GM12878 (cell line): Measurements from ENCODE around the gene ARL3. TPM values are rescaled to one million over a fixed set of nuclear protein-coding genes. Genes with fewer than 3 reads are reported as not detected.

ENCODE experiments used
- ATAC-seq: fragments of 200-7000 bp; cut with Tn5 transposase; 3 replicates; pipeline ENCODE4 v1.9.1; 2020; ENCODE audit warnings: mild to moderate bottlenecking, moderate library complexity
- BruUV-seq: library from RNA; stranded (reverse); fragments of 400-500 nt; replicated peaks from 2 replicates; lab custom pipeline; 2021; lab: Mats Ljungman, UMichigan
- CTCF ChIA-PET: fragments of 300-600 bp; sonication (Branson Sonifier 250); formaldehyde crosslinking; extraction: SDS; loops from one replicate; lab custom pipeline; 2021; ENCODE audit warnings: inconsistent platforms; lab: Yijun Ruan, JAX
- POLR2A ChIA-PET: fragments of 350-600 bp; formaldehyde crosslinking; extraction: SDS; loops from one replicate; lab custom pipeline; 2021; ENCODE audit warnings: inconsistent platforms; lab: Charles Lee
- RAD21 ChIA-PET: fragments of 300-600 bp; sonication (Branson Sonifier 250); formaldehyde crosslinking; loops from one replicate; lab custom pipeline; 2023; ENCODE audit warnings: antibody characterized with exemption; ENCODE audit not compliant: unreplicated experiment; lab: Charles Lee
- SMC1A ChIA-PET: fragments of 300-600 bp; sonication (Branson Sonifier 250); formaldehyde crosslinking; loops from one replicate; lab custom pipeline; 2023; ENCODE audit not compliant: unreplicated experiment, uncharacterized antibody; lab: Charles Lee
- DNase-seq: peaks from one replicate; pipeline ENCODE4 v3.0.0-alpha.2; 2011; ENCODE audit warnings: low read depth, low spot score
- FAIRE-seq: peaks from 3 replicates; lab custom pipeline; 2011; peaks lifted over from hg19 to GRCh38; lab: Jason Lieb, UNC
- H2AFZ ChIP-seq: 2 replicates; pipeline ENCODE4 v1.6.0; 2011; ENCODE audit warnings: low read depth, low read length, control low read depth; ENCODE audit not compliant: control insufficient read depth
- H3K27ac ChIP-seq: 2 replicates; pipeline ENCODE4 v1.5.1; 2011; ENCODE audit warnings: control low read depth; ENCODE audit not compliant: control insufficient read depth, insufficient read depth
- H3K27me3 ChIP-seq, 2 experiments: replicated peaks in 1 of 2; 2 replicates each; pipeline versions ENCODE4 v1.6.0 to v1.6.1; 2011; ENCODE audit warnings: low read length in 1 of 2; ENCODE audit not compliant: control insufficient read depth in 2 of 2, insufficient read depth in 2 of 2
- H3K36me3 ChIP-seq, 2 experiments: 2 replicates each; pipeline ENCODE4 v1.5.1; 2011; ENCODE audit warnings: low read length in 1 of 2; ENCODE audit not compliant: control insufficient read depth in 2 of 2, insufficient read depth in 2 of 2
- H3K4me1 ChIP-seq: 2 replicates; pipeline ENCODE4 v1.6.1; 2011; ENCODE audit warnings: mild to moderate bottlenecking, low read length, moderate library complexity, mixed read lengths; ENCODE audit not compliant: control insufficient read depth, insufficient read depth
- H3K4me2 ChIP-seq: 2 replicates; pipeline ENCODE4 v1.6.0; 2011; ENCODE audit warnings: control low read depth; ENCODE audit not compliant: control insufficient read depth, insufficient read depth
- H3K4me3 ChIP-seq: fragments of 200-600 bp; sonication (generic); 2 replicates; pipeline ENCODE4 v1.5.1; 2016
- H3K79me2 ChIP-seq: 2 replicates; pipeline ENCODE4 v1.6.0; 2011; ENCODE audit warnings: low read length; ENCODE audit not compliant: control insufficient read depth, insufficient read depth
- H3K9ac ChIP-seq: 2 replicates; pipeline ENCODE4 v1.8.0; 2011; ENCODE audit warnings: low read length, control low read depth, mixed read lengths; ENCODE audit not compliant: control insufficient read depth, insufficient read depth
- H3K9me3 ChIP-seq: replicated peaks from 3 replicates; pipeline ENCODE4 v1.5.1; 2011; ENCODE audit warnings: mild to moderate bottlenecking, low read length; ENCODE audit not compliant: control insufficient read depth, insufficient read depth
- H4K20me1 ChIP-seq: 2 replicates; pipeline ENCODE4 v1.6.0; 2011; ENCODE audit not compliant: control insufficient read depth, insufficient read depth
- ATF7 ChIP-seq: fragments of 450-650 bp; IDR thresholded peaks from 2 replicates; pipeline ENCODE4 v1.6.1; 2016; ENCODE audit warnings: low read depth, mild to moderate bottlenecking
- BMI1 ChIP-seq: fragments of 450-650 bp; IDR thresholded peaks from 2 replicates; pipeline ENCODE4 v1.6.1; 2016; ENCODE audit warnings: mild to moderate bottlenecking, moderate library complexity, borderline replicate concordance
- BRCA1 ChIP-seq: IDR thresholded peaks from 2 replicates; pipeline ENCODE4 v1.6.1; 2011; ENCODE audit warnings: low read depth, low read length, improper control_type of control experiment
- FOS ChIP-seq: IDR thresholded peaks from 3 replicates; pipeline ENCODE4 v1.6.1; 2011; ENCODE audit warnings: borderline replicate concordance; ENCODE audit not compliant: insufficient read length; ENCODE audit errors: extremely low read depth
- IKZF2 ChIP-seq, 2 experiments: fragments of 450-650 bp; IDR thresholded peaks; 2 replicates each; pipeline ENCODE4 v1.6.1; 2017; ENCODE audit warnings: mild to moderate bottlenecking in 2 of 2, moderate library complexity in 2 of 2
- IRF4 ChIP-seq: IDR thresholded peaks from 2 replicates; pipeline ENCODE4 v1.6.1; 2011; ENCODE audit warnings: low read depth, low read length
- MEF2A ChIP-seq: IDR thresholded peaks from 2 replicates; pipeline ENCODE4 v1.6.1; 2011; ENCODE audit warnings: low read depth, mild to moderate bottlenecking, low read length, moderate library complexity; ENCODE audit not compliant: insufficient read depth
- MXI1 ChIP-seq: fragments of 150-350 bp; IDR thresholded peaks from 2 replicates; pipeline ENCODE4 v1.6.1; 2011; ENCODE audit warnings: low read depth, mild to moderate bottlenecking, inconsistent platforms, low read length, improper control_type of control experiment
- NFIC ChIP-seq: IDR thresholded peaks from 2 replicates; pipeline ENCODE4 v1.6.1; 2012; ENCODE audit warnings: low read depth, mild to moderate bottlenecking, inconsistent platforms, low read length, moderate library complexity
- PML ChIP-seq: IDR thresholded peaks from 2 replicates; pipeline ENCODE4 v1.6.1; 2012; ENCODE audit warnings: low read length, inconsistent platforms
- POLR2A ChIP-seq: IDR thresholded peaks from 2 replicates; pipeline ENCODE4 v1.6.1; 2011; ENCODE audit warnings: low read depth, mild to moderate bottlenecking, low read length
- POU2F2 ChIP-seq: IDR thresholded peaks from 3 replicates; pipeline ENCODE4 v1.6.1; 2011; ENCODE audit warnings: low read depth, mild to moderate bottlenecking, low read length, borderline replicate concordance
- SMAD1 ChIP-seq: fragments of 450-650 bp; IDR thresholded peaks from 2 replicates; pipeline ENCODE4 v1.6.1; 2018; ENCODE audit warnings: mild to moderate bottlenecking, low read depth; ENCODE audit not compliant: partially characterized antibody
- SPI1 ChIP-seq: IDR thresholded peaks from 2 replicates; pipeline ENCODE4 v1.6.1; 2011; ENCODE audit warnings: low read depth, mild to moderate bottlenecking, low read length, moderate library complexity, borderline replicate concordance; ENCODE audit not compliant: insufficient read depth
- SREBF1 ChIP-seq: IDR thresholded peaks from 2 replicates; pipeline ENCODE4 v1.6.1; 2012; ENCODE audit warnings: mild to moderate bottlenecking, low read length
- SREBF2 ChIP-seq: IDR thresholded peaks from 2 replicates; pipeline ENCODE4 v1.6.1; 2012; ENCODE audit warnings: mild to moderate bottlenecking, low read length
- STAT3 ChIP-seq: IDR thresholded peaks from 2 replicates; pipeline ENCODE4 v1.6.1; 2011; ENCODE audit warnings: low read depth, low read length, improper control_type of control experiment
- TARDBP ChIP-seq: IDR thresholded peaks from 2 replicates; pipeline ENCODE4 v1.6.1; 2016; ENCODE audit warnings: borderline replicate concordance
- TBL1XR1 ChIP-seq: IDR thresholded peaks from 2 replicates; pipeline ENCODE4 v1.6.1; 2012; ENCODE audit warnings: low read depth, low read length, improper control_type of control experiment
- TCF12 ChIP-seq: IDR thresholded peaks from 2 replicates; pipeline ENCODE4 v1.6.1; 2011; ENCODE audit warnings: low read depth, mild to moderate bottlenecking, low read length
- WRNIP1 ChIP-seq: IDR thresholded peaks from 2 replicates; pipeline ENCODE4 v1.6.1; 2011; ENCODE audit warnings: low read depth, low read length, improper control_type of control experiment, borderline replicate concordance
- ZNF24 ChIP-seq: fragments of 450-650 bp; IDR thresholded peaks from 2 replicates; pipeline ENCODE4 v1.6.1; 2017; ENCODE audit warnings: antibody characterized with exemption, mild to moderate bottlenecking
- ZSCAN29 ChIP-seq: fragments of 450-650 bp; IDR thresholded peaks from 2 replicates; pipeline ENCODE4 v1.6.1; 2017; ENCODE audit warnings: mild to moderate bottlenecking, moderate library complexity
- WGBS: methylation state at CpG from one replicate; pipeline ENCODE4 v1.1.6; 2016; ENCODE audit warnings: low lambda C conversion rate; ENCODE audit not compliant: insufficient replicate concordance, insufficient coverage; ENCODE audit errors: missing lambda C conversion rate; 5-methylcytosine and 5-hydroxymethylcytosine counted together
- in situ Hi-C: fragments of 300-500 bp; cut with MboI; formaldehyde crosslinking; loops from 9 replicates; pipeline ENCODE4 v1.14.3; 2018; ENCODE audit warnings: mixed read lengths
- intact Hi-C: fragments of 100-400 bp; cut with micrococcal nuclease; formaldehyde crosslinking; loops from one replicate; pipeline ENCODE4 v1.14.2; 2022; ENCODE audit not compliant: unreplicated experiment
- polyA plus RNA-seq, 11 experiments: library from polyadenylated mRNA; depleted of rRNA in 4 of 11; unstranded in 6 of 11; stranded (reverse) in 5 of 11; fragments of >200 nt; fragmentation: Nextera tagmentation in 4 of 11; fragmentation: Illumina TruSeq in 1 of 11; extraction: Ambion mirVana in 4 of 11; extraction: Trizol in 1 of 11; gene quantifications; 1 replicate in 1 of 11; 2 replicates in 10 of 11; pipeline versions ENCODE4 v1.2.1 to v1.2.3, GENCODE V29; 2011 to 2016; ENCODE audit warnings: inconsistent platforms in 2 of 11, missing spikeins in 2 of 11, low read depth in 1 of 11
- total RNA-seq, 4 experiments: library from RNA; depleted of rRNA in 3 of 4; stranded (reverse); fragments of >200 nt in 3 of 4; fragmentation: Illumina TruSeq in 1 of 4; extraction: Trizol in 1 of 4; gene quantifications; 2 replicates each; pipeline versions ENCODE4 v1.2.1 to v1.2.3, GENCODE V29; 2013 to 2021
- TF ChIP-seq, protein P1 (sequence below), 3 experiments: IDR thresholded peaks in 2 of 3; conservative IDR thresholded peaks in 1 of 3; 2 replicates each; pipeline ENCODE4 v1.5.1; 2011; ENCODE audit warnings: low read depth in 3 of 3, low read length in 3 of 3, mild to moderate bottlenecking in 3 of 3, control low read depth in 2 of 3, moderate library complexity in 2 of 3, inconsistent platforms in 1 of 3, mixed read lengths in 1 of 3; ENCODE audit not compliant: control insufficient read depth in 2 of 3, insufficient read depth in 1 of 3; ENCODE audit errors: extremely low read depth in 1 of 3
- TF ChIP-seq, protein P2 (sequence below): fragments of 450-650 bp; IDR thresholded peaks from 2 replicates; pipeline ENCODE4 v1.6.1; 2017; ENCODE audit warnings: low read depth, mild to moderate bottlenecking, moderate library complexity

Gene ARL3
- total and polyA plus RNA-seq, 10 of the 15 experiments (the other 5 are each of a cell fraction or from before 2014, with no cell fraction given) = 4.9 to 26.1 (median 11.0) TPM

DNA sequence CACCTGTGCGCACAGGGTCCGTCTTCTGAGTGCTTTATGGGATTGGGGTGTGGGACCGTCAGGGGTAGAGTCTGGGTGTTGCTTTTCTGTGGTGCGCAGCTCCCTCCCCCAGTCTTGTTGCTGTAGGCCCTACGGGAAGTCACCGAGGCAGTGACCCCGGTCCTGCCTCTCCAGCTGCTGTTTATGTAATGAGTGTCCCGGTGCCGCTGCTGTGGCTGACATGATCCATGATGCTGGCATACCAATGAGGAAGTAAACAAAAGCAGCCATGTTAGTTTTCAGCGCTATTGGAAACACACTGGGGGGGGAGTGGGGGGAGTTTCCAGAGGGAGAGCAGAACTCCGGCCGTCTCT lies 68.8 kb downstream of the ARL3 start:
- H3K4me1 ChIP-seq = peaks cover 35% of the 10 kb centered on the region
- 0 out of 2 replicates have a peak overlapping the region, but pooled peaks have one; percentile 3 for H2AFZ ChIP-seq
- no peak for DNase-seq
- BruUV-seq = no TSS peak
- H3K9ac ChIP-seq = peak overlapping the region; percentile 99
- H3K79me2 ChIP-seq = peaks cover 79% of the 10 kb centered on the region
- FAIRE-seq = no peak
- peak overlapping the region; percentile 96 for H3K27ac ChIP-seq
- H3K36me3 ChIP-seq = no peaks in the 10 kb centered on the region
- ChIA-PET SMC1A (interaction anchor here (1.2 to 9.3 kb wide), 6 partner anchors 15 to 67 kb away, joined by 4 to 103 read pairs (median 16); partner anchors contain the start of genes ARL3 and SFXN2), POLR2A (interaction anchor here (0.6 to 14.1 kb wide), 9 partner anchors 16 to 302 kb away, joined by 3 to 151 read pairs (median 5); partner anchors contain the start of genes ARL3 and SFXN2), RAD21 (interaction anchor here (1.0 to 5.0 kb wide), 10 partner anchors 16 to 142 kb away, joined by 3 to 59 read pairs (median 8); partner anchors contain the start of genes ACTR1A, ARL3, SFXN2 and SUFU), CTCF (interaction anchor here (0.8 to 13.5 kb wide), 8 partner anchors 15 to 143 kb away, joined by 3 to 128 read pairs (median 8); partner anchors contain the start of genes ACTR1A and ARL3)
- no peaks in the 10 kb centered on the region for H3K9me3 ChIP-seq
- no peaks in the 10 kb centered on the region for H4K20me1 ChIP-seq
- H3K4me2 ChIP-seq = peak overlapping the region; percentile 98
- 2% methylated on average over 12 of the region's 12 CpGs for WGBS
- no peaks in the 10 kb centered on the region for H3K27me3 ChIP-seq
- ATAC-seq = peak; percentile 0
- H3K4me3 ChIP-seq = peak overlapping the region; percentile 93
- intact Hi-C loops = loop anchor here (10.0 kb wide), 2 partner anchors 251 to 549 kb away; partner anchors contain the start of genes NFKB2 and NT5C2
- in situ Hi-C loops = no loop called here
- TF ChIP-seq FOS = no peak
- TF ChIP-seq, protein P1, sequence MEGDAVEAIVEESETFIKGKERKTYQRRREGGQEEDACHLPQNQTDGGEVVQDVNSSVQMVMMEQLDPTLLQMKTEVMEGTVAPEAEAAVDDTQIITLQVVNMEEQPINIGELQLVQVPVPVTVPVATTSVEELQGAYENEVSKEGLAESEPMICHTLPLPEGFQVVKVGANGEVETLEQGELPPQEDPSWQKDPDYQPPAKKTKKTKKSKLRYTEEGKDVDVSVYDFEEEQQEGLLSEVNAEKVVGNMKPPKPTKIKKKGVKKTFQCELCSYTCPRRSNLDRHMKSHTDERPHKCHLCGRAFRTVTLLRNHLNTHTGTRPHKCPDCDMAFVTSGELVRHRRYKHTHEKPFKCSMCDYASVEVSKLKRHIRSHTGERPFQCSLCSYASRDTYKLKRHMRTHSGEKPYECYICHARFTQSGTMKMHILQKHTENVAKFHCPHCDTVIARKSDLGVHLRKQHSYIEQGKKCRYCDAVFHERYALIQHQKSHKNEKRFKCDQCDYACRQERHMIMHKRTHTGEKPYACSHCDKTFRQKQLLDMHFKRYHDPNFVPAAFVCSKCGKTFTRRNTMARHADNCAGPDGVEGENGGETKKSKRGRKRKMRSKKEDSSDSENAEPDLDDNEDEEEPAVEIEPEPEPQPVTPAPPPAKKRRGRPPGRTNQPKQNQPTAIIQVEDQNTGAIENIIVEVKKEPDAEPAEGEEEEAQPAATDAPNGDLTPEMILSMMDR (IDR thresholded peaks at IDR 0.05 in 2 of 3, conservative IDR thresholded peaks at IDR 0.05 in 1 of 3; ENCODE audit: control insufficient read depth in 2 of 3, extremely low read depth in 1 of 3, insufficient read depth in 1 of 3, low read depth in 3 of 3, low read length in 3 of 3) = no peak
- no peak for TF ChIP-seq PML
- no peak for TF ChIP-seq ZSCAN29
- no peak for TF ChIP-seq STAT3
- no peak for TF ChIP-seq TBL1XR1
- TF ChIP-seq TCF12 = 0 out of 2 replicates have a peak, but pooled peaks have one; percentile 35
- TF ChIP-seq ATF7 = no peak
- TF ChIP-seq SMAD1 = no peak
- no peak for TF ChIP-seq NFIC
- no peak for TF ChIP-seq WRNIP1
- no peak for TF ChIP-seq ZNF24
- no peak for TF ChIP-seq BRCA1
- TF ChIP-seq POLR2A = peak; percentile 23
- TF ChIP-seq POU2F2 = no peak
- TF ChIP-seq TARDBP = 0 out of 2 replicates have a peak, but pooled peaks have one; percentile 12
- TF ChIP-seq BMI1 = no peak
- TF ChIP-seq, protein P2, sequence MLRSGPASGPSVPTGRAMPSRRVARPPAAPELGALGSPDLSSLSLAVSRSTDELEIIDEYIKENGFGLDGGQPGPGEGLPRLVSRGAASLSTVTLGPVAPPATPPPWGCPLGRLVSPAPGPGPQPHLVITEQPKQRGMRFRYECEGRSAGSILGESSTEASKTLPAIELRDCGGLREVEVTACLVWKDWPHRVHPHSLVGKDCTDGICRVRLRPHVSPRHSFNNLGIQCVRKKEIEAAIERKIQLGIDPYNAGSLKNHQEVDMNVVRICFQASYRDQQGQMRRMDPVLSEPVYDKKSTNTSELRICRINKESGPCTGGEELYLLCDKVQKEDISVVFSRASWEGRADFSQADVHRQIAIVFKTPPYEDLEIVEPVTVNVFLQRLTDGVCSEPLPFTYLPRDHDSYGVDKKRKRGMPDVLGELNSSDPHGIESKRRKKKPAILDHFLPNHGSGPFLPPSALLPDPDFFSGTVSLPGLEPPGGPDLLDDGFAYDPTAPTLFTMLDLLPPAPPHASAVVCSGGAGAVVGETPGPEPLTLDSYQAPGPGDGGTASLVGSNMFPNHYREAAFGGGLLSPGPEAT = no peak; the same call in 1 of the 2 replicates
- no peak for TF ChIP-seq SPI1
- no peak for TF ChIP-seq MXI1
- no peak for TF ChIP-seq IKZF2 (IDR thresholded peaks at IDR 0.05)
- TF ChIP-seq IRF4 = no peak
- no peak for TF ChIP-seq SREBF2
- no peak for TF ChIP-seq SREBF1
- TF ChIP-seq MEF2A = no peak
